GM19452 (cell line): ENCODE measurements around the gene EEFSEC.
"Not testable (repeated sequence)": the region's sequence is repeated elsewhere in the genome, so short reads cannot be mapped to it uniquely, and the experiment has no call there.

ENCODE experiments used
- ATAC-seq: cut with Tn5 transposase; IDR thresholded peaks from one replicate; pipeline ENCODE4 v1.9.1; 2021; ENCODE audit not compliant: unreplicated experiment

Gene EEFSEC

GRCh38 chr3:128151758-128152274 is 1.5 kb upstream of the EEFSEC start:
- ATAC-seq: no peak

GRCh38 chr3:128152419-128153155 is 694 bp upstream of the EEFSEC start:
- no peak for ATAC-seq

- ATAC-seq: not testable (repeated sequence)
These were observed 1.1 kb downstream of the EEFSEC start for GRCh38 chr3:128154354-128154753.

GRCh38 chr3:128155616-128156360 is 2.5 kb downstream of the EEFSEC start:
- ATAC-seq: no peak

GRCh38 chr3:128160661-128161060 is 7.4 kb downstream of the EEFSEC start:
- no peak for ATAC-seq

GRCh38 chr3:128163432-128163831 is 10.2 kb downstream of the EEFSEC start:
- ATAC-seq: no peak

GRCh38 chr3:128166971-128167453 is 13.7 kb downstream of the EEFSEC start:
- no peak for ATAC-seq

GRCh38 chr3:128167646-128167972 is 14.3 kb downstream of the EEFSEC start:
- ATAC-seq: no peak

- no peak for ATAC-seq
These were observed 14.8 kb downstream of the EEFSEC start for GRCh38 chr3:128167973-128168674.

- ATAC-seq: no peak
These were observed 15.6 kb downstream of the EEFSEC start for GRCh38 chr3:128168836-128169235.

GRCh38 chr3:128170866-128171516 is 17.7 kb downstream of the EEFSEC start:
- no peak for ATAC-seq

- ATAC-seq: no peak
These were observed 19.9 kb downstream of the EEFSEC start for GRCh38 chr3:128173200-128173599.

- ATAC-seq: no peak
These were observed 20.6 kb downstream of the EEFSEC start for GRCh38 chr3:128173849-128174248.

GRCh38 chr3:128174675-128175590 is 21.7 kb downstream of the EEFSEC start:
- no peak for ATAC-seq

GRCh38 chr3:128175768-128176167 is 22.5 kb downstream of the EEFSEC start:
- no peak for ATAC-seq

GRCh38 chr3:128176276-128176833 is 23.1 kb downstream of the EEFSEC start:
- no peak for ATAC-seq

GRCh38 chr3:128177865-128178264 is 24.6 kb downstream of the EEFSEC start:
- ATAC-seq: no peak

GRCh38 chr3:128178782-128179483 is 25.7 kb downstream of the EEFSEC start:
- ATAC-seq: no peak

GRCh38 chr3:128179484-128179819 is 26.2 kb downstream of the EEFSEC start:
- no peak for ATAC-seq
